Prostate gland (tissue), 2 donors: ENCODE data around the gene FAM161A.

ENCODE experiments used
- CTCF ChIP-seq, 4 experiments: fragments of 200-600 bp in 2 of 4; fragments of 450-650 bp in 2 of 4; sonication (generic) in 2 of 4; IDR thresholded peaks; 1 replicate in 3 of 4; 2 replicates in 1 of 4; pipeline ENCODE4 v1.5.1; 2016 to 2019; ENCODE audit warnings: antibody characterized with exemption in 4 of 4, mild to moderate bottlenecking in 2 of 4, moderate library complexity in 2 of 4
- POLR2A ChIP-seq: fragments of 450-650 bp; IDR thresholded peaks from one replicate; pipeline ENCODE4 v1.6.1; 2016; ENCODE audit warnings: antibody characterized with exemption, mild to moderate bottlenecking

DNA sequence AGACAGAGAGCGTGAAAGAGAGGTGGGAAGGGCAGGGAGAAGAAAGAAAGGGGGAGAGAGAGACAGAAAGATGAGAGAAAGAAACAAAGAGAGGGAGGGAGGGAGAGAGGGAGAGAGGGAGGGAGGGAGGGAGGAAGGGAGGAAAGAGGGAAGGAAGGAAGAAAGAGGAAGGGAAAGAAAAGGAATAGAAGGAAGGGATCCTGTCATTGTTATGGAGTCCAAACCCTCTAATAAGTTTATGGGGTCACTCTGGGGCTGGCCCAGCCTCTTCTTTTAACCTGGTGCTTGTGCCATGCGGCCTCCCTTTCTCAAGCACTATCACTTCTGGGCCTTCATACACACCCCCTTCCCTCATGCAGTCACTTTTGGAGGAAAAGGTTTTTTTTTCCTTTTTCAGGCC, 58.5 kb downstream of the FAM161A start:
- no peak for TF ChIP-seq CTCF (IDR thresholded peaks at IDR 0.05)
- TF ChIP-seq POLR2A, result no peak
